Gastrocnemius medialis (tissue), 4 donors: ENCODE data around the gene MTG2.

Experiments used
- POLR2A ChIP-seq, 2 donors: fragments of 450-650 bp; IDR thresholded peaks; one replicate each; pipeline ENCODE4 v1.6.1; 2017; ENCODE audit warnings: antibody characterized with exemption in 2 of 2, mild to moderate bottlenecking in 2 of 2, moderate library complexity in 2 of 2
- TF ChIP-seq, protein P1 (sequence below), 5 experiments: fragments of 450-650 bp in 3 of 5; fragments of 200-600 bp in 2 of 5; sonication (generic) in 2 of 5; IDR thresholded peaks in 4 of 5; conservative IDR thresholded peaks in 1 of 5; 1 replicate in 4 of 5; 2 replicates in 1 of 5; pipeline ENCODE4 v1.5.1; 2016 to 2019; ENCODE audit warnings: antibody characterized with exemption in 5 of 5, mild to moderate bottlenecking in 3 of 5, moderate library complexity in 3 of 5

DNA sequence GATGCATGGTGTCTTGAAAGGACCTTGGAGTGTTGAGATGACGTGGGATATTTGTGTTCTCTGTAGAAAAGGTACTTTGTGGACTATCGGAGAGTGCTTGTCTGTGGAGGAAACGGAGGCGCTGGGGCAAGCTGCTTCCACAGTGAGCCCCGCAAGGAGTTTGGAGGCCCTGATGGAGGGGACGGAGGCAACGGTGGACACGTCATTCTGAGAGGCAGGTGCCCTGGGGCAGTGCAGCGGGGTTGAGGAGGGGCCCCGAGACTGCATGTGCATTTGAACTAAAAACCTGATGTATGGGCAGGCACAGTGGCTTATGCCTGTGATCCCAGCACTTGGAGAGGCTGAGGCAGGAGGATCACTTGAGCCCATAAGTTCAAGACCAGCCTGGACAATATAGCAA lies 12.9 kb downstream of the MTG2 start:
- TF ChIP-seq, protein P1, sequence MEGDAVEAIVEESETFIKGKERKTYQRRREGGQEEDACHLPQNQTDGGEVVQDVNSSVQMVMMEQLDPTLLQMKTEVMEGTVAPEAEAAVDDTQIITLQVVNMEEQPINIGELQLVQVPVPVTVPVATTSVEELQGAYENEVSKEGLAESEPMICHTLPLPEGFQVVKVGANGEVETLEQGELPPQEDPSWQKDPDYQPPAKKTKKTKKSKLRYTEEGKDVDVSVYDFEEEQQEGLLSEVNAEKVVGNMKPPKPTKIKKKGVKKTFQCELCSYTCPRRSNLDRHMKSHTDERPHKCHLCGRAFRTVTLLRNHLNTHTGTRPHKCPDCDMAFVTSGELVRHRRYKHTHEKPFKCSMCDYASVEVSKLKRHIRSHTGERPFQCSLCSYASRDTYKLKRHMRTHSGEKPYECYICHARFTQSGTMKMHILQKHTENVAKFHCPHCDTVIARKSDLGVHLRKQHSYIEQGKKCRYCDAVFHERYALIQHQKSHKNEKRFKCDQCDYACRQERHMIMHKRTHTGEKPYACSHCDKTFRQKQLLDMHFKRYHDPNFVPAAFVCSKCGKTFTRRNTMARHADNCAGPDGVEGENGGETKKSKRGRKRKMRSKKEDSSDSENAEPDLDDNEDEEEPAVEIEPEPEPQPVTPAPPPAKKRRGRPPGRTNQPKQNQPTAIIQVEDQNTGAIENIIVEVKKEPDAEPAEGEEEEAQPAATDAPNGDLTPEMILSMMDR (IDR thresholded peaks at IDR 0.05 in 4 of 5, conservative IDR thresholded peaks at IDR 0.05 in 1 of 5): no peak
- TF ChIP-seq POLR2A (IDR thresholded peaks at IDR 0.05): no peak
